Esophagus squamous epithelium (tissue), 4 donors: ENCODE measurements around the gene CCDC43.
"Not testable (repeated sequence)": the region's sequence is repeated elsewhere in the genome, so short reads cannot be mapped to it uniquely, and the experiment has no call there.

ENCODE experiments used
- CTCF ChIP-seq, 6 experiments: fragments of 450-650 bp in 4 of 6; fragments of 200-600 bp in 2 of 6; sonication (generic) in 2 of 6; IDR thresholded peaks; one replicate each; pipeline ENCODE4 v1.5.1; 2016 to 2019; ENCODE audit warnings: antibody characterized with exemption in 6 of 6, mild to moderate bottlenecking in 4 of 6, moderate library complexity in 4 of 6
- POLR2A ChIP-seq, 4 donors: fragments of 450-650 bp; IDR thresholded peaks; one replicate each; pipeline ENCODE4 v1.6.1; 2017; ENCODE audit warnings: antibody characterized with exemption in 4 of 4, mild to moderate bottlenecking in 4 of 4, moderate library complexity in 3 of 4

- not testable (repeated sequence) for TF ChIP-seq CTCF, POLR2A (IDR thresholded peaks at IDR 0.05)
Measured at GRCh38 chr17:44700288-44700687, 10.7 kb upstream of the CCDC43 start.
